CD14-positive monocyte (primary cell): Measurements from ENCODE around the gene SLC35F1. TPM values are rescaled to one million over a fixed set of nuclear protein-coding genes. Genes with fewer than 3 reads are reported as not detected.

ENCODE experiments used
- DNase-seq, 3 donors: peaks; one replicate each; pipeline ENCODE4 v3.0.0-alpha.2; 2011 to 2022
- H2AFZ ChIP-seq: 2 replicates; pipeline ENCODE4 v1.6.0; 2012; ENCODE audit warnings: mild to moderate bottlenecking, low read depth, low read length, inconsistent platforms; ENCODE audit not compliant: insufficient read depth, poor library complexity, severe bottlenecking
- H3K27ac ChIP-seq, 2 donors: 1 replicate in 1 of 2; 2 replicates in 1 of 2; pipeline ENCODE4 v1.5.1; 2012 to 2013; ENCODE audit warnings: low read length in 2 of 2, control low read depth in 1 of 2, inconsistent platforms in 1 of 2, low read depth in 1 of 2, mild to moderate bottlenecking in 1 of 2
- H3K27me3 ChIP-seq, 2 donors: one replicate each; pipeline versions ENCODE4 v1.6.0 to v1.6.1; 2011 to 2013; ENCODE audit warnings: low read length in 2 of 2; ENCODE audit not compliant: control insufficient read depth in 2 of 2, insufficient read depth in 2 of 2
- H3K36me3 ChIP-seq, 2 donors: replicated peaks in 1 of 2; 1 replicate in 1 of 2; 2 replicates in 1 of 2; pipeline versions ENCODE4 v1.5.1 to v1.6.1; 2012 to 2013; ENCODE audit warnings: low read length in 2 of 2, control low read depth in 1 of 2, inconsistent platforms in 1 of 2, mild to moderate bottlenecking in 1 of 2; ENCODE audit not compliant: insufficient read depth in 2 of 2, control insufficient read depth in 1 of 2
- H3K4me1 ChIP-seq, 2 donors: 1 replicate in 1 of 2; 2 replicates in 1 of 2; pipeline versions ENCODE4 v1.5.1 to v1.6.1; 2012 to 2013; ENCODE audit warnings: low read length in 2 of 2, control low read depth in 1 of 2, inconsistent platforms in 1 of 2, mild to moderate bottlenecking in 1 of 2, moderate library complexity in 1 of 2; ENCODE audit not compliant: insufficient read depth in 2 of 2, control insufficient read depth in 1 of 2
- H3K4me2 ChIP-seq: replicated peaks from 2 replicates; pipeline ENCODE3; 2012; ENCODE audit warnings: low read length, moderate library complexity, mild to moderate bottlenecking; ENCODE audit not compliant: poor library complexity, severe bottlenecking; ENCODE audit errors: extremely low read depth
- H3K4me3 ChIP-seq, 3 experiments: fragments of 200-600 bp in 1 of 3; sonication (generic) in 1 of 3; replicated peaks in 1 of 3; 1 replicate in 2 of 3; 2 replicates in 1 of 3; pipeline ENCODE4 v1.5.1; 2011 to 2013; ENCODE audit warnings: low read length in 3 of 3, mild to moderate bottlenecking in 3 of 3, control low read depth in 2 of 3, low read depth in 2 of 3, inconsistent platforms in 1 of 3, moderate library complexity in 1 of 3
- H3K79me2 ChIP-seq: 2 replicates; pipeline ENCODE4 v1.6.0; 2012; ENCODE audit warnings: mild to moderate bottlenecking, control low read depth, inconsistent platforms, low read length, moderate library complexity; ENCODE audit not compliant: insufficient read depth
- H3K9ac ChIP-seq: 2 replicates; pipeline ENCODE4 v1.6.0; 2017; ENCODE audit warnings: low read length, mild to moderate bottlenecking; ENCODE audit not compliant: insufficient read depth, poor library complexity, severe bottlenecking
- H3K9me3 ChIP-seq, 2 donors: replicated peaks in 1 of 2; 1 replicate in 1 of 2; 2 replicates in 1 of 2; pipeline versions ENCODE4 v1.5.1 to v1.6.1; 2012 to 2013; ENCODE audit warnings: low read length in 2 of 2, control low read depth in 1 of 2; ENCODE audit not compliant: control insufficient read depth in 1 of 2, insufficient read depth in 1 of 2
- H4K20me1 ChIP-seq: 2 replicates; pipeline ENCODE4 v1.6.0; 2012; ENCODE audit warnings: mild to moderate bottlenecking, low read length, control low read depth, moderate library complexity; ENCODE audit not compliant: insufficient read depth
- H3K27ac Mint-ChIP-seq, 7 donors: one replicate each; pipeline ENCODE4 v1.8.0; 2020; ENCODE audit warnings: mild to moderate bottlenecking in 7 of 7, mixed read lengths in 7 of 7, moderate library complexity in 6 of 7, inconsistent platforms in 2 of 7
- H3K27me3 Mint-ChIP-seq, 3 donors: one replicate each; pipeline ENCODE4 v1.8.0; 2021 to 2022; ENCODE audit warnings: low read depth in 3 of 3, mild to moderate bottlenecking in 3 of 3, mixed read lengths in 3 of 3, moderate library complexity in 3 of 3, inconsistent platforms in 1 of 3
- H3K36me3 Mint-ChIP-seq, 2 donors: one replicate each; pipeline ENCODE4 v1.8.0; 2020; ENCODE audit warnings: mixed read lengths in 2 of 2, inconsistent platforms in 1 of 2, mild to moderate bottlenecking in 1 of 2
- H3K4me1 Mint-ChIP-seq: one replicate; pipeline ENCODE4 v1.8.0; 2020; ENCODE audit warnings: mild to moderate bottlenecking, mixed read lengths
- H3K4me3 Mint-ChIP-seq, 2 donors: one replicate each; pipeline ENCODE4 v1.8.0; 2020; ENCODE audit warnings: mild to moderate bottlenecking in 2 of 2, mixed read lengths in 2 of 2, moderate library complexity in 1 of 2
- H3K9me3 Mint-ChIP-seq, 7 donors: one replicate each; pipeline ENCODE4 v1.8.0; 2020 to 2022; ENCODE audit warnings: mixed read lengths in 7 of 7, mild to moderate bottlenecking in 6 of 7, moderate library complexity in 6 of 7, inconsistent platforms in 2 of 7
- WGBS: methylation state at CpG from one replicate; pipeline ENCODE4 v1.1.5; 2013; ENCODE audit warnings: missing lambda C conversion rate; ENCODE audit not compliant: insufficient coverage; 5-methylcytosine and 5-hydroxymethylcytosine counted together
- intact Hi-C, 2 donors: fragments of 100-400 bp; cut with micrococcal nuclease; formaldehyde crosslinking; loops; one replicate each; pipeline versions ENCODE4 v1.15.0 to v1.15.1; 2023
- polyA plus RNA-seq, 3 donors: library from polyadenylated mRNA; depleted of rRNA in 1 of 3; unstranded in 2 of 3; stranded (reverse) in 1 of 3; fragments of 300-500 nt in 2 of 3; fragments of >200 nt in 1 of 3; fragmentation: Illumina TruSeq in 2 of 3; gene quantifications; 1 replicate in 2 of 3; 2 replicates in 1 of 3; pipeline ENCODE4 v1.2.3, GENCODE V29; 2012 to 2021
- TF ChIP-seq, protein P1 (sequence below): fragments of 200-600 bp; IDR thresholded peaks from one replicate; pipeline ENCODE4 v1.8.0; 2022; ENCODE audit warnings: antibody characterized with exemption, mild to moderate bottlenecking

Gene SLC35F1
- polyA plus RNA-seq, 3 donors = not detected

DNA sequence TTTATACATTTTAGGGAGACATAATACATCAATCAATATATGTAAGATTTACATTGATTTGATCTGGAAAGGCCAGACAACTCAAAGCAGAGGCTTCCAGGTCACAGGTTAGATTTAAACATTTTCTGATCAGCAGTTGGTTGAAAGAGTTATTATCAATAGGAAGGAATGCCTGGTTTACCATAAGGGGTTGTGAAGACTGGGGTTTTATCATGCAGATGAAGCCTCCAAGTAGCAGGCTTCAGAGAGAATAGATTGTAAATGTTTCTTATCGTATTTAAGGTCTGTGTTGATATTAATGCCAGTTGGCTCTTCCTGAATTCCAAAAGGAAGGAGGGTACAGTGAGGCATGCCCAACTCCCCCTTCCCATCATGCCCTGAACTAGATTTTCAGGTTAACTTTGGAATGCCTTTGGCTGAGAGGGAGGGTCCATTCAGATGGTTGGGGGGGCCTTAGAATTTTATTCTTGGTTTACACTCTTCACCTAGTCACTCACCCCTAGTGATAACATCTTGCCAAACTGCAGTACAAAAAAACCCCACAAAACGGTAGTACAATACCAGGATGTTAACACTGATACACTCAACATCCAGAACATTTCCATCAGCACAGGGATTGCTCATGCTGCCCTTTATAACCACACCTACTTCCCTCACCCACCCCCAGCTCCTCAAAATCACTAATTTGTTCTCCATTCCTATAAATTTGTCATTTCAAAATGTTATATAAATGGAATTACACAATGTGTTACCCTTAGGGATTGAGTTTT is 381.5 kb downstream of the SLC35F1 start:
- Mint-ChIP-seq H3K9me3 (no peaks in the 10 kb centered on the region), H3K27ac (no peak overlapping the region), H3K4me1 (no peaks in the 10 kb centered on the region), H3K27me3 (peaks cover 0 to 2% (median 0%) of the 10 kb centered on the region in 3 donors), H3K4me3 (no peak overlapping the region), H3K36me3 (no peaks in the 10 kb centered on the region)
- TF ChIP-seq, protein P1, sequence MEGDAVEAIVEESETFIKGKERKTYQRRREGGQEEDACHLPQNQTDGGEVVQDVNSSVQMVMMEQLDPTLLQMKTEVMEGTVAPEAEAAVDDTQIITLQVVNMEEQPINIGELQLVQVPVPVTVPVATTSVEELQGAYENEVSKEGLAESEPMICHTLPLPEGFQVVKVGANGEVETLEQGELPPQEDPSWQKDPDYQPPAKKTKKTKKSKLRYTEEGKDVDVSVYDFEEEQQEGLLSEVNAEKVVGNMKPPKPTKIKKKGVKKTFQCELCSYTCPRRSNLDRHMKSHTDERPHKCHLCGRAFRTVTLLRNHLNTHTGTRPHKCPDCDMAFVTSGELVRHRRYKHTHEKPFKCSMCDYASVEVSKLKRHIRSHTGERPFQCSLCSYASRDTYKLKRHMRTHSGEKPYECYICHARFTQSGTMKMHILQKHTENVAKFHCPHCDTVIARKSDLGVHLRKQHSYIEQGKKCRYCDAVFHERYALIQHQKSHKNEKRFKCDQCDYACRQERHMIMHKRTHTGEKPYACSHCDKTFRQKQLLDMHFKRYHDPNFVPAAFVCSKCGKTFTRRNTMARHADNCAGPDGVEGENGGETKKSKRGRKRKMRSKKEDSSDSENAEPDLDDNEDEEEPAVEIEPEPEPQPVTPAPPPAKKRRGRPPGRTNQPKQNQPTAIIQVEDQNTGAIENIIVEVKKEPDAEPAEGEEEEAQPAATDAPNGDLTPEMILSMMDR = no peak
- DNase-seq = no peak
- no peak overlapping the region for H3K27ac ChIP-seq
- no peak overlapping the region for H3K4me3 ChIP-seq
- no peaks in the 10 kb centered on the region for H3K36me3 ChIP-seq
- H3K4me1 ChIP-seq = no peaks in the 10 kb centered on the region
- 100% methylated on average over 1 of the region's 2 CpGs for WGBS
- H3K9me3 ChIP-seq = no peaks in the 10 kb centered on the region
- intact Hi-C loops = no loop called here
- H4K20me1 ChIP-seq = no peaks in the 10 kb centered on the region
- H2AFZ ChIP-seq = no peak overlapping the region
- no peaks in the 10 kb centered on the region for H3K79me2 ChIP-seq
- no peak overlapping the region for H3K9ac ChIP-seq
- no peak overlapping the region for H3K4me2 ChIP-seq
- no peaks in the 10 kb centered on the region for H3K27me3 ChIP-seq

DNA sequence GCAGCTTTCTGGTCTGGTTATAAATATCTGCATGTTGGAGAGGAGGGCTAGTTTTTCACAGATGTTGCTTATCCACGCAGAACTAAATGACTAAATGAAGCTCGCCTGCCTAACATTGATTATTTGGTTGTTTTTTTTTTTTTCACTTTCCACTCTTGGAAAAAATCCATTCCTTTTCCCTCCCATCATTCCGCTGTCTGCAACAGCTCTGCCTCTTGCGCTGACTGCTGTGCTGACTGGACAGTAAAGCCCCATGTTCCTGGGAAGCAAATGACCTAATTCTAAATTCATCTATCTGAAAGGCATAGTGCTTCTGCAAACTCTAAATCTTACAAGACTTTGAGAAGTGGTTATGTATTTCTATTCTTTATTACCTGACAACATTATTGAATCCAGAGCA is 385.5 kb downstream of the SLC35F1 start:
- 100% methylated on average over 2 of the region's 4 CpGs for WGBS
- TF ChIP-seq, protein P1 = no peak

More for the DNA sequence above, 385.5 kb downstream of the SLC35F1 start:
- Mint-ChIP-seq H3K27me3 (peaks cover 0 to 2% (median 2%) of the 10 kb centered on the region in 3 donors), H3K9me3 (no peaks in the 10 kb centered on the region), H3K4me3 (no peak overlapping the region), H3K27ac (no peak overlapping the region), H3K36me3 (no peaks in the 10 kb centered on the region), H3K4me1 (no peaks in the 10 kb centered on the region)
- no peak overlapping the region for H3K27ac ChIP-seq
- no peaks in the 10 kb centered on the region for H3K36me3 ChIP-seq
- no peak overlapping the region for H3K4me2 ChIP-seq
- H2AFZ ChIP-seq = no peak overlapping the region
- no peaks in the 10 kb centered on the region for H3K4me1 ChIP-seq
- intact Hi-C loops = no loop called here
- H4K20me1 ChIP-seq = no peaks in the 10 kb centered on the region
- no peaks in the 10 kb centered on the region for H3K79me2 ChIP-seq
- H3K27me3 ChIP-seq = no peaks in the 10 kb centered on the region
- no peak overlapping the region for H3K9ac ChIP-seq
- no peak overlapping the region for H3K4me3 ChIP-seq
- H3K9me3 ChIP-seq = no peaks in the 10 kb centered on the region
- DNase-seq = no peak
